OCI-M1 (cell line): ENCODE data around the gene FBLN5.
"Not testable (repeated sequence)": the region's sequence is repeated elsewhere in the genome, so short reads cannot be mapped to it uniquely, and the experiment has no call there.

Source experiments
- DNase-seq: peaks from one replicate; lab custom pipeline; 2025; lab: John Stamatoyannopoulos, UW

The FBLN5 gene

GRCh38 chr14:91866061-91866460 is 81.4 kb downstream of the FBLN5 start:
- no peak for DNase-seq

GRCh38 chr14:91862417-91862816 is 85.1 kb downstream of the FBLN5 start:
- no peak for DNase-seq

- no peak for DNase-seq
Observed at GRCh38 chr14:91861091-91861490, 86.4 kb downstream of the FBLN5 start.

- no peak for DNase-seq
Observed at GRCh38 chr14:91860238-91860637, 87.3 kb downstream of the FBLN5 start.

- DNase-seq: peak; percentile 71
Observed at GRCh38 chr14:91858536-91859275, 88.8 kb downstream of the FBLN5 start.

GRCh38 chr14:91857614-91858013 is 89.9 kb downstream of the FBLN5 start:
- DNase-seq: no peak

GRCh38 chr14:91854327-91854934 is 93.1 kb downstream of the FBLN5 start:
- DNase-seq: peak; percentile 19

GRCh38 chr14:91851563-91851962 is 95.9 kb downstream of the FBLN5 start:
- no peak for DNase-seq

- DNase-seq: no peak
Observed at GRCh38 chr14:91848504-91849001, 98.9 kb downstream of the FBLN5 start.

- no peak for DNase-seq
Observed at GRCh38 chr14:91847693-91848092, 99.8 kb downstream of the FBLN5 start.

- no peak for DNase-seq
Observed at GRCh38 chr14:91845652-91846051, 101.8 kb downstream of the FBLN5 start.

- not testable (repeated sequence) for DNase-seq
Observed at GRCh38 chr14:91845056-91845455, 102.4 kb downstream of the FBLN5 start.

- no peak for DNase-seq
Observed at GRCh38 chr14:91844029-91844428, 103.5 kb downstream of the FBLN5 start.

- DNase-seq: no peak
Observed at GRCh38 chr14:91843437-91843836, 104.1 kb downstream of the FBLN5 start.

- DNase-seq: no peak
Observed at GRCh38 chr14:91841065-91841464, 106.4 kb downstream of the FBLN5 start.

- no peak for DNase-seq
Observed at GRCh38 chr14:91839749-91840148, 107.7 kb downstream of the FBLN5 start.

- no peak for DNase-seq
Observed at GRCh38 chr14:91837076-91837475, 110.4 kb downstream of the FBLN5 start.

GRCh38 chr14:91835920-91836843 is 111.3 kb downstream of the FBLN5 start:
- DNase-seq: no peak

- DNase-seq: no peak
Observed at GRCh38 chr14:91835197-91835919, 112.1 kb downstream of the FBLN5 start.

- no peak for DNase-seq
Observed at GRCh38 chr14:91834571-91834970, 112.9 kb downstream of the FBLN5 start.

GRCh38 chr14:91831337-91831736 is 116.2 kb downstream of the FBLN5 start:
- DNase-seq: no peak

- DNase-seq: no peak
Observed at GRCh38 chr14:91830777-91831176, 116.7 kb downstream of the FBLN5 start.
